GM12801 (cell line): ENCODE results near the gene DIP2C.

ENCODE experiments used
- CTCF ChIP-seq: IDR thresholded peaks from one replicate; pipeline ENCODE4 v1.5.1; 2011; ENCODE audit warnings: control low read depth; ENCODE audit not compliant: insufficient read length; ENCODE audit errors: extremely low read depth

DIP2C gene

GRCh38 chr10:298033-298432, 391.4 kb downstream of the DIP2C start:
- no peak for TF ChIP-seq CTCF

GRCh38 chr10:297567-297966, 391.9 kb downstream of the DIP2C start:
- no peak for TF ChIP-seq CTCF

- no peak for TF ChIP-seq CTCF
Measured at GRCh38 chr10:293636-294035, 395.8 kb downstream of the DIP2C start.

- TF ChIP-seq CTCF = no peak
Measured at GRCh38 chr10:290026-290725, 399.3 kb downstream of the DIP2C start.

- TF ChIP-seq CTCF = no peak
Measured at GRCh38 chr10:289581-289980, 399.9 kb downstream of the DIP2C start.

GRCh38 chr10:288316-289200, 400.9 kb downstream of the DIP2C start:
- no peak for TF ChIP-seq CTCF

GRCh38 chr10:287814-288213, 401.7 kb downstream of the DIP2C start:
- no peak for TF ChIP-seq CTCF
